Cardiac septum (tissue), 1 donor: ENCODE measurements around the gene PSTPIP1. TPM values are rescaled to one million over a fixed set of nuclear protein-coding genes. Genes with fewer than 3 reads are reported as not detected.
"Not testable (repeated sequence)": the region's sequence is repeated elsewhere in the genome, so short reads cannot be mapped to it uniquely, and the experiment has no call there.

ENCODE experiments used
- DNase-seq: peaks from one replicate; pipeline ENCODE4 v3.0.0-alpha.2; 2020; ENCODE audit warnings: low spot score
- intact Hi-C: fragments of 100-400 bp; cut with DNase I; formaldehyde crosslinking; loops from one replicate; pipeline ENCODE4 v1.14.0; 2022
- long read RNA-seq: library from polyadenylated mRNA; unstranded; transcript quantifications from one replicate; pipeline ENCODE4 v2.0.0, GENCODE V29; 2021
- total RNA-seq: library from RNA; stranded (reverse); fragmentation: NEBNext Ultra II Directional; extraction: Animal tissue kit (Norgen Biotek cat#: 25700); gene quantifications from one replicate; pipeline ENCODE4 v1.2.1, GENCODE V29; 2021
- donor health status: DM: no; HTN: no; CAD: no.

PSTPIP1 gene
- total RNA-seq = 2.7 TPM
- long read RNA-seq, partial matches to known transcripts = 0 of 1 reads
- long read RNA-seq, other reads (novel, unspliced or antisense) = 0 of 1 reads

- intact Hi-C loops = no loop called here
- DNase-seq = peak; percentile 88
Observed at GRCh38 chr15:76994971-76995945, at the start of gene PSTPIP1. PSTPIP1 (plus strand) TSS chr15:76995126; CDS start chr15:76995574, 448 bp downstream.

GRCh38 chr15:76945494-76946093, 49.3 kb upstream of the PSTPIP1 start:
- intact Hi-C loops = no loop called here
- DNase-seq = no peak

GRCh38 chr15:76947454-76947853, 47.5 kb upstream of the PSTPIP1 start:
- DNase-seq = no peak
- intact Hi-C loops = no loop called here

- no peak for DNase-seq
- intact Hi-C loops = no loop called here
Observed at GRCh38 chr15:76951220-76951619, 43.7 kb upstream of the PSTPIP1 start.

- no peak for DNase-seq
- intact Hi-C loops = no loop called here
Observed at GRCh38 chr15:76953913-76954312, 41.0 kb upstream of the PSTPIP1 start.

GRCh38 chr15:76954744-76955143, 40.2 kb upstream of the PSTPIP1 start:
- intact Hi-C loops = no loop called here
- no peak for DNase-seq

GRCh38 chr15:76961268-76962011, 33.5 kb upstream of the PSTPIP1 start:
- intact Hi-C loops = no loop called here
- no peak for DNase-seq

- intact Hi-C loops = no loop called here
Observed at GRCh38 chr15:76962337-76963013, 32.5 kb upstream of the PSTPIP1 start.

GRCh38 chr15:76963596-76963995, 31.3 kb upstream of the PSTPIP1 start:
- no peak for DNase-seq
- intact Hi-C loops = no loop called here

More at GRCh38 chr15:76962337-76963013, 32.5 kb upstream of the PSTPIP1 start:
- no peak for DNase-seq

GRCh38 chr15:76964157-76964556, 30.8 kb upstream of the PSTPIP1 start:
- intact Hi-C loops = no loop called here
- no peak for DNase-seq

GRCh38 chr15:76966051-76966450, 28.9 kb upstream of the PSTPIP1 start:
- intact Hi-C loops = not testable (repeated sequence)

GRCh38 chr15:76967067-76967466, 27.9 kb upstream of the PSTPIP1 start:
- intact Hi-C loops = no loop called here
- no peak for DNase-seq

More at GRCh38 chr15:76966051-76966450, 28.9 kb upstream of the PSTPIP1 start:
- not testable (repeated sequence) for DNase-seq

GRCh38 chr15:76968306-76968705, 26.6 kb upstream of the PSTPIP1 start:
- DNase-seq = no peak
- intact Hi-C loops = no loop called here

GRCh38 chr15:76972389-76973361, 22.3 kb upstream of the PSTPIP1 start:
- intact Hi-C loops = no loop called here
- no peak for DNase-seq

GRCh38 chr15:76973362-76973743, 21.6 kb upstream of the PSTPIP1 start:
- DNase-seq = no peak
- intact Hi-C loops = no loop called here

- no peak for DNase-seq
- intact Hi-C loops = no loop called here
Observed at GRCh38 chr15:76973906-76974305, 21.0 kb upstream of the PSTPIP1 start.

- intact Hi-C loops = no loop called here
- DNase-seq = no peak
Observed at GRCh38 chr15:76974456-76975036, 20.4 kb upstream of the PSTPIP1 start.

- intact Hi-C loops = no loop called here
- DNase-seq = no peak
Observed at GRCh38 chr15:76976141-76976540, 18.8 kb upstream of the PSTPIP1 start.
